SK-N-SH (cell line): ENCODE results near the gene KCTD19. TPM values are rescaled to one million over a fixed set of nuclear protein-coding genes. Genes with fewer than 3 reads are reported as not detected.

Source experiments
- CTCF ChIA-PET: fragments of 300-600, 350-600 bp; formaldehyde crosslinking; extraction: SDS; loops from one replicate; lab custom pipeline; 2021; lab: Yijun Ruan, JAX
- POLR2A ChIA-PET: fragments of 350-600 bp; sonication (Branson Sonifier 250); formaldehyde crosslinking; extraction: SDS; loops from one replicate; lab custom pipeline; 2020; ENCODE audit warnings: antibody characterized with exemption, inconsistent platforms; lab: Yijun Ruan, JAX
- DNase-seq: peaks from one replicate; pipeline ENCODE4 v3.0.0; 2012
- H2AFZ ChIP-seq: fragments of 200-600 bp; sonication (generic); 2 replicates; pipeline ENCODE4 v1.8.1; 2016; ENCODE audit warnings: antibody characterized with exemption, mild to moderate bottlenecking, low read depth
- H3F3A ChIP-seq: fragments of 200-600 bp; sonication (generic); replicated peaks from 2 replicates; pipeline ENCODE3; 2016; ENCODE audit warnings: antibody characterized with exemption, mild to moderate bottlenecking; ENCODE audit not compliant: insufficient read depth
- H3K27ac ChIP-seq, 2 experiments: fragments of 200-500 bp in 1 of 2; fragments of 200-600 bp in 1 of 2; sonication (Bioruptor generic) in 1 of 2; sonication (generic), shearing (Covaris generic) in 1 of 2; 2 replicates each; pipeline versions ENCODE4 v1.5.1 to v1.6.1; 2014 to 2016; ENCODE audit warnings: low read depth in 2 of 2, inconsistent platforms in 1 of 2, low read length in 1 of 2, mild to moderate bottlenecking in 1 of 2, mixed read lengths in 1 of 2
- H3K27me3 ChIP-seq: fragments of 200-600 bp; sonication (generic), shearing (Covaris generic); 2 replicates; pipeline ENCODE4 v1.6.1; 2016; ENCODE audit warnings: mixed run types; ENCODE audit not compliant: insufficient read depth
- H3K36me3 ChIP-seq, 2 experiments: fragments of 200-500 bp in 1 of 2; fragments of 200-600 bp in 1 of 2; sonication (Bioruptor generic) in 1 of 2; sonication (generic) in 1 of 2; replicated peaks in 1 of 2; 2 replicates each; pipeline versions ENCODE3 to v1.5.1; 2014 to 2016; ENCODE audit warnings: low read length in 1 of 2, mild to moderate bottlenecking in 1 of 2; ENCODE audit not compliant: insufficient read depth in 2 of 2, control insufficient read depth in 1 of 2
- H3K4me1 ChIP-seq, 2 experiments: fragments of 200-500 bp in 1 of 2; fragments of 200-600 bp in 1 of 2; sonication (Bioruptor generic) in 1 of 2; sonication (generic), shearing (Covaris generic) in 1 of 2; 2 replicates each; pipeline versions ENCODE4 v1.5.1 to v1.6.1; 2014 to 2016; ENCODE audit warnings: low read depth in 1 of 2, low read length in 1 of 2, mixed run types in 1 of 2; ENCODE audit not compliant: insufficient read depth in 2 of 2, control insufficient read depth in 1 of 2
- H3K4me2 ChIP-seq: fragments of 200-600 bp; sonication (generic), shearing (Covaris generic); 2 replicates; pipeline ENCODE4 v1.6.1; 2017; ENCODE audit warnings: mixed run types
- H3K4me3 ChIP-seq, 2 experiments: fragments of 200-500 bp in 1 of 2; fragments of 200-600 bp in 1 of 2; sonication (Bioruptor generic) in 1 of 2; sonication (generic), shearing (Covaris generic) in 1 of 2; 2 replicates each; pipeline versions ENCODE4 v1.5.1 to v1.8.1; 2014 to 2016; ENCODE audit warnings: low read depth in 2 of 2, inconsistent platforms in 1 of 2, low read length in 1 of 2, mild to moderate bottlenecking in 1 of 2, mixed read lengths in 1 of 2, moderate library complexity in 1 of 2
- H3K79me2 ChIP-seq: fragments of 200-600 bp; sonication (generic); 2 replicates; pipeline ENCODE4 v1.8.1; 2017; ENCODE audit warnings: mild to moderate bottlenecking; ENCODE audit not compliant: insufficient read depth
- H3K9ac ChIP-seq: fragments of 200-600 bp; sonication (generic); 2 replicates; pipeline ENCODE4 v1.6.1; 2017; ENCODE audit warnings: mixed run types
- H3K9me2 ChIP-seq: fragments of 200-600 bp; sonication (generic); 2 replicates; pipeline ENCODE4 v1.6.1; 2017; ENCODE audit warnings: mixed run types
- H3K9me3 ChIP-seq: fragments of 200-600 bp; sonication (generic); 2 replicates; pipeline ENCODE4 v1.6.1; 2017; ENCODE audit warnings: mixed run types, mild to moderate bottlenecking, moderate library complexity
- H4K20me1 ChIP-seq: fragments of 200-600 bp; sonication (generic); 2 replicates; pipeline ENCODE4 v1.6.1; 2017; ENCODE audit warnings: mild to moderate bottlenecking, mixed run types; ENCODE audit not compliant: insufficient read depth
- CTCF ChIP-seq: fragments of 200-600 bp; sonication (generic); IDR thresholded peaks from 2 replicates; pipeline ENCODE4 v1.6.1; 2017; ENCODE audit warnings: antibody characterized with exemption, mild to moderate bottlenecking, moderate library complexity
- EP300 ChIP-seq, 2 experiments: IDR thresholded peaks; 2 replicates each; pipeline versions ENCODE4 v1.4.0 to v1.6.1; 2012; ENCODE audit warnings: borderline replicate concordance in 1 of 2, low read depth in 1 of 2, low read length in 1 of 2
- FOSL2 ChIP-seq: IDR thresholded peaks from 2 replicates; pipeline ENCODE4 v1.4.0; 2012; ENCODE audit warnings: low read depth, mild to moderate bottlenecking, moderate library complexity, borderline replicate concordance
- FOXJ3 ChIP-seq: sonication (generic); formaldehyde crosslinking; IDR thresholded peaks from 2 replicates; pipeline ENCODE4 v1.5.1; 2020; ENCODE audit warnings: mild to moderate bottlenecking, missing genetic modification reagents
- GABPA ChIP-seq: IDR thresholded peaks from 2 replicates; pipeline ENCODE4 v1.4.0; 2012; ENCODE audit warnings: low read depth, mild to moderate bottlenecking
- GATA2 ChIP-seq: sonication (generic); formaldehyde crosslinking; IDR thresholded peaks from 2 replicates; pipeline ENCODE4 v1.5.0; 2020; ENCODE audit warnings: mild to moderate bottlenecking, missing genetic modification reagents
- IRF3 ChIP-seq: fragments of 150-350 bp; IDR thresholded peaks from 2 replicates; pipeline ENCODE4 v1.6.1; 2016; ENCODE audit warnings: mild to moderate bottlenecking, low read depth, low read length
- MAX ChIP-seq: IDR thresholded peaks from 2 replicates; pipeline ENCODE4 v1.4.0; 2012; ENCODE audit warnings: low read depth
- MEF2A ChIP-seq: IDR thresholded peaks from 2 replicates; pipeline ENCODE4 v1.4.0; 2012; ENCODE audit warnings: low read depth, borderline replicate concordance
- MXI1 ChIP-seq: IDR thresholded peaks from 2 replicates; pipeline ENCODE4 v1.6.1; 2012; ENCODE audit warnings: mild to moderate bottlenecking, low read depth, low read length, improper control_type of control experiment
- NFIC ChIP-seq: IDR thresholded peaks from 2 replicates; pipeline ENCODE4 v1.4.0; 2012; ENCODE audit warnings: borderline replicate concordance
- NRF1 ChIP-seq: IDR thresholded peaks from 2 replicates; pipeline ENCODE4 v1.6.1; 2012; ENCODE audit warnings: low read depth, mild to moderate bottlenecking, low read length
- PBX3 ChIP-seq: IDR thresholded peaks from 2 replicates; pipeline ENCODE4; 2012
- POLR2AphosphoS5 ChIP-seq: IDR thresholded peaks from 2 replicates; pipeline ENCODE4 v1.6.1; 2012; ENCODE audit warnings: low read depth, low read length
- RCOR1 ChIP-seq: fragments of 150-350 bp; IDR thresholded peaks from 2 replicates; pipeline ENCODE4 v1.6.1; 2017; ENCODE audit warnings: antibody characterized with exemption, low read length
- RXRA ChIP-seq: IDR thresholded peaks from 2 replicates; pipeline ENCODE4 v1.4.0; 2012; ENCODE audit warnings: low read depth, mild to moderate bottlenecking, borderline replicate concordance
- SIN3A ChIP-seq: IDR thresholded peaks from 2 replicates; pipeline ENCODE4 v1.6.1; 2012; ENCODE audit warnings: low read depth, mild to moderate bottlenecking, low read length, moderate library complexity, borderline replicate concordance
- SMC3 ChIP-seq: IDR thresholded peaks from 2 replicates; pipeline ENCODE4 v1.6.1; 2012; ENCODE audit warnings: low read depth, low read length, improper control_type of control experiment
- TCF12 ChIP-seq: IDR thresholded peaks from 2 replicates; pipeline ENCODE4 v1.4.0; 2012
- USF2 ChIP-seq: fragments of 150-350 bp; IDR thresholded peaks from 2 replicates; pipeline ENCODE4 v1.6.1; 2017; ENCODE audit warnings: antibody characterized with exemption, low read length, low read depth, borderline replicate concordance
- whole genome bisulfite sequencing: methylation state at CpG from one replicate; pipeline ENCODE4 v1.1.6; 2017; ENCODE audit warnings: low lambda C conversion rate; 5-methylcytosine and 5-hydroxymethylcytosine counted together
- polyA plus RNA-seq, 3 experiments: library from polyadenylated mRNA; depleted of rRNA; stranded (reverse); fragments of >200 nt; gene quantifications; 2 replicates each; pipeline ENCODE4 v1.2.3, GENCODE V29; 2012
- TF ChIP-seq, protein P1 (sequence below): IDR thresholded peaks from 2 replicates; pipeline ENCODE4 v1.4.0; 2012; ENCODE audit warnings: low read depth, borderline replicate concordance
- TF ChIP-seq, protein P2 (sequence below): IDR thresholded peaks from 2 replicates; pipeline ENCODE4 v1.6.1; 2012; ENCODE audit warnings: mild to moderate bottlenecking, low read depth, low read length, moderate library complexity

The KCTD19 gene
- polyA plus RNA-seq, 1 of the 3 experiments (the other 2 are of a cell fraction): 1.8 TPM

DNA sequence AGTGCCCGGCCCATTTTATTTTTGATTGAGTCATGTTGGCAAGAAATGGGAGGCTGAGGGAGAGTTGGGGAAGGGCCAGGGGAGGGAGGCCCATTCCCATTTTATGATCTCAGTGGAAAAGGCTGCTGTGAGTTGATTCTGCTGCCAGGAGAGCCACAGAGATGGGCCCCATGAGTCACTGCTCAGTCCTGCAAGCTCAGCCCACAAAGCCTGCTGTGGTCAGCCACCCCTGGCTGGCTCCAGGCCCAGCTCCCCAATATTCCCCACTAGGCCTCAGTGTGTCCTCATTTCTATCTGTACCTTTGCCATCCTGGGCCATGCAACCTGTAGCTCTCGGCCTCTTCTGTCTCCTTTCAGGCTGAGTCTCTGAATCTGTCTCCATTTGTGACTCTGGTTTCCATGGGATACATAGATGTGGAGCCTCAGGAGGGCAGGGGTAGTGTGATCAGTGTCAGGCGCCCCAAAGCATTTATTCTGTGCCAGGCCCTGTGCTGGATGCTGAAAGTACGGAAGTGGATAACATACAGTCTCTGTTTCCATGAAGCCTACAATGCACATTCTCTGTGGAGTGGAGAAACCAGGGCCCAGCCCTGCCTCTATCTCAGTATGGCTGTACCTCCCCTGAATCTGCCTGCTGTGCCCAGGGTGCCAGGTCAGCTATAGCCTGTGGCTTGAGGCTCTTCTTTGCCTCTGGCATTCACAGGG is 49.1 kb downstream of the KCTD19 start:
- no peak for DNase-seq
- Histone ChIP-seq H3K9ac (peak overlapping the region; percentile 82), H3K9me3 (no peaks in the 10 kb centered on the region), H3K4me3 (peak overlapping the region; percentile 44 to 64; a peak in 3 of 4 replicates), H2AFZ (no peak overlapping the region), H3K27me3 (no peaks in the 10 kb centered on the region), H3K4me2 (peak overlapping the region; percentile 96), H3K4me1 (peaks cover 25 to 29% of the 10 kb centered on the region in 2 experiments; a peak in 3 of 4 replicates), H3K79me2 (peaks cover 35% of the 10 kb centered on the region), H3K36me3 (peaks cover 13 to 29% of the 10 kb centered on the region in 2 experiments), H3K27ac (peak overlapping the region; percentile 54 to 100), H3K9me2 (no peaks in the 10 kb centered on the region), H4K20me1 (no peaks in the 10 kb centered on the region), H3F3A (peaks cover 24% of the 10 kb centered on the region)
- ChIA-PET CTCF (interaction anchor here (0.8 to 2.2 kb wide), 12 partner anchors 8 to 165 kb away, joined by 3 to 7 read pairs (median 3); partner anchors contain the start of genes KCTD19 and LRRC36), POLR2A (no interaction called here)
- 46% methylated on average over 4 of the region's 4 CpGs for WGBS
- TF ChIP-seq USF2 (no peak), GATA2 (CRISPR knock-in tag) (no peak), TCF12 (peak; percentile 84), POLR2AphosphoS5 (peak; percentile 82), MEF2A (no peak), EP300 (IDR thresholded peaks at IDR 0.05; ENCODE audit: borderline replicate concordance in 1 of 2, low read depth in 1 of 2, low read length in 1 of 2) (peak in 1 of 2 experiments; percentile 92; a peak in 2 of 4 replicates), RXRA (peak; percentile 85; the same call in 1 of the 2 replicates), MAX (peak; percentile 70; the same call in 1 of the 2 replicates), NFIC (peak; percentile 99), FOSL2 (peak; percentile 98), RCOR1 (no peak), NRF1 (no peak), PBX3 (peak; percentile 63), CTCF (no peak), GABPA (no peak), IRF3 (no peak), SMC3 (no peak), MXI1 (no peak), SIN3A (peak; percentile 24; the same call in 1 of the 2 replicates), FOXJ3 (no peak)
- TF ChIP-seq, protein P1, sequence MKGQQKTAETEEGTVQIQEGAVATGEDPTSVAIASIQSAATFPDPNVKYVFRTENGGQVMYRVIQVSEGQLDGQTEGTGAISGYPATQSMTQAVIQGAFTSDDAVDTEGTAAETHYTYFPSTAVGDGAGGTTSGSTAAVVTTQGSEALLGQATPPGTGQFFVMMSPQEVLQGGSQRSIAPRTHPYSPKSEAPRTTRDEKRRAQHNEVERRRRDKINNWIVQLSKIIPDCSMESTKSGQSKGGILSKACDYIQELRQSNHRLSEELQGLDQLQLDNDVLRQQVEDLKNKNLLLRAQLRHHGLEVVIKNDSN: 0 out of 2 replicates have a peak, but pooled peaks have one; percentile 51
- TF ChIP-seq, protein P2, sequence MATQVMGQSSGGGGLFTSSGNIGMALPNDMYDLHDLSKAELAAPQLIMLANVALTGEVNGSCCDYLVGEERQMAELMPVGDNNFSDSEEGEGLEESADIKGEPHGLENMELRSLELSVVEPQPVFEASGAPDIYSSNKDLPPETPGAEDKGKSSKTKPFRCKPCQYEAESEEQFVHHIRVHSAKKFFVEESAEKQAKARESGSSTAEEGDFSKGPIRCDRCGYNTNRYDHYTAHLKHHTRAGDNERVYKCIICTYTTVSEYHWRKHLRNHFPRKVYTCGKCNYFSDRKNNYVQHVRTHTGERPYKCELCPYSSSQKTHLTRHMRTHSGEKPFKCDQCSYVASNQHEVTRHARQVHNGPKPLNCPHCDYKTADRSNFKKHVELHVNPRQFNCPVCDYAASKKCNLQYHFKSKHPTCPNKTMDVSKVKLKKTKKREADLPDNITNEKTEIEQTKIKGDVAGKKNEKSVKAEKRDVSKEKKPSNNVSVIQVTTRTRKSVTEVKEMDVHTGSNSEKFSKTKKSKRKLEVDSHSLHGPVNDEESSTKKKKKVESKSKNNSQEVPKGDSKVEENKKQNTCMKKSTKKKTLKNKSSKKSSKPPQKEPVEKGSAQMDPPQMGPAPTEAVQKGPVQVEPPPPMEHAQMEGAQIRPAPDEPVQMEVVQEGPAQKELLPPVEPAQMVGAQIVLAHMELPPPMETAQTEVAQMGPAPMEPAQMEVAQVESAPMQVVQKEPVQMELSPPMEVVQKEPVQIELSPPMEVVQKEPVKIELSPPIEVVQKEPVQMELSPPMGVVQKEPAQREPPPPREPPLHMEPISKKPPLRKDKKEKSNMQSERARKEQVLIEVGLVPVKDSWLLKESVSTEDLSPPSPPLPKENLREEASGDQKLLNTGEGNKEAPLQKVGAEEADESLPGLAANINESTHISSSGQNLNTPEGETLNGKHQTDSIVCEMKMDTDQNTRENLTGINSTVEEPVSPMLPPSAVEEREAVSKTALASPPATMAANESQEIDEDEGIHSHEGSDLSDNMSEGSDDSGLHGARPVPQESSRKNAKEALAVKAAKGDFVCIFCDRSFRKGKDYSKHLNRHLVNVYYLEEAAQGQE: peak; percentile 42
